GM18907 (cell line): Measurements from ENCODE around the gene COL26A1.
"Not testable (repeated sequence)": the region's sequence is repeated elsewhere in the genome, so short reads cannot be mapped to it uniquely, and the experiment has no call there.

Experiments
- ATAC-seq: cut with Tn5 transposase; IDR thresholded peaks from one replicate; pipeline ENCODE4 v1.9.1; 2021; ENCODE audit warnings: mild to moderate bottlenecking, moderate library complexity; ENCODE audit not compliant: unreplicated experiment

Gene COL26A1

DNA sequence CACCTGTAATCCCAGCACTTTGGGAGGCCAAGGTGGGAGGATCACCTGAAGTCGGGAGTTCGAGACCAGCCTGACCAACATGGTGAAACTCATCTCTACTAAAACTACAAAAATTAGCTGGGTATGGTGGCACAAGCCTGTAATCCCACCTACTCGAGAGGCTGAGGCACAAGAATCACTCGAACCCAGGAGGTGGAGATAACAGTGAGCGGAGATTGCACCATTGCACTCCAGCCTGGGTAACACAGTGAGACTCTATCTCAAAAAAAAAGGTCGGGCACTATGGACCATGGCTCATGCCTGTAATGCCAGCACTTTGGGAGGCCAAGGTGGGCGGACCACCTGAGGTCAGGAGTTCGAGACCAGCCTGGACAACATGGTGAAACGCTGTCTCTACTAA is 127.8 kb downstream of the COL26A1 start:
- ATAC-seq: not testable (repeated sequence)

DNA sequence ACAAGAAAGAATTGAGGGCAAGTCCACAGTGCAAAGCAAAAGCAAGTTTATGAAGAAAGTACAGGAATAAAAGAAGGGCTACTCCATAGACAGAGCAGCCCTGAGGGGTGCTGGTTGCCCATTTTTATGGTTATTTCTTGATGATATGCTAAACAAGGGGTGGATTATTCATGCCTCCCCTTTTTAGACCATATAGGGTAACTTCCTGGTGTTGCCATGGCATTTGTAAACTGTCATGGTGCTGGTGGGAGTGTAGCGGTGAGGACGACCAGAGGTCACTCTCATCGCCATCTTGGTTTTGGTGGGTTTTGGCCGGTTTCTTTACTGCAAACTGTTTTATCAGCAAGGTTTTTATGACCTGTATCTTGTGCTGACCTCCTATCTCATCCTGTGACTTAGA is 128.8 kb downstream of the COL26A1 start:
- ATAC-seq: not testable (repeated sequence)

DNA sequence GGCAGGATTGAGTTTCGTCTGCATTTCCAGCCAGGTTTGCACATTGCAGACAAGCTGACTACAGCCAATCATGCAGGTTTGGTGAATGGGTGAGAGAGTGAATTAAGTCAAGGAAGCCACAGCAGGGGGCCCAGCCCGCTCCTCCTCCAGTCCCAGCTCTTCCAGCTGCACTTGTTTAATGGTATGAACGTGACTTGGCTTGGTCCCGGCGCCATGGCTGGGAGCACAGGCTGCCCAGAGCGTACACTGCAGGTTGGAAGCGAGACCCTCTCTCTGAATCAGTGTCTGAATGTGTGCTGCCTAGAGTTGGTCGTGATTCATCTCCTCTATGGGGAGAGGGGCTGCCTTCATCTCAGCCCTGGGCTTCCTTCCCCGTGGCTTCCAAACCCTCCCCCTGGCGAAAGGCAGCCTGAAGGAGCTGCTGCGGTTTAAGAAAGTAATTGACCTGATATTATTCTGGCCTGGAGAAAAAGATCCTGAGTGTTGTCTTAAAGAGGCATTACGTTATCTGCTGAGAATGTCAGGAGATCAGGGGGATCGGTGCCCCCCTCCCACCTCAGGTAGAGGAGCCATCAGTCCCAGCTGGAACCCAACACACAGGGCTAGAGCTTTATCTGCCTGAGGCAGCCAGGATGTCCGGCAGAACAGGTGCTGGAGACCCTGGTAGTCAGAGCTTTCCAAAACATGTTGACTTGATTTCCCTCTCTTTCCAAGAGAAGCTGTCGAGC is 132.1 kb downstream of the COL26A1 start:
- ATAC-seq: no peak

DNA sequence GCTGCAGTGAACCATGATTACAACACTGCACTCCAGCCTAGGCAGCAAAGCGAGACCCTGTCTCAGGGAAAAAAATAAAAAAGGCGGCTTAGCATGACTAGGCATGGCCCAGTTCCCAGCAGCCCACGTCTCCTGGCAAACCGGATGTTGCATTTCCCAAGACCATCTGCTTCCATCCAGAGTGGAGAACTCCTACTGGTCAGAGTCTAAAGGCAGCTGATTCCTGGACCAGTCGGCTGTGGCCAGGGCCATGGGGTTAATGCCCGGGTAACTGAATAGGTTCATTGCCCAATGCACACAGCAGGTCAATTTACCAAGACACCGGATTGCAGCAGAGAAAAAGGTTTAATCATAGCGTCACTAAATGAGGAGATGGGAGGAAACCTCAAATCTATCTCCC is 133.3 kb downstream of the COL26A1 start:
- no peak for ATAC-seq

DNA sequence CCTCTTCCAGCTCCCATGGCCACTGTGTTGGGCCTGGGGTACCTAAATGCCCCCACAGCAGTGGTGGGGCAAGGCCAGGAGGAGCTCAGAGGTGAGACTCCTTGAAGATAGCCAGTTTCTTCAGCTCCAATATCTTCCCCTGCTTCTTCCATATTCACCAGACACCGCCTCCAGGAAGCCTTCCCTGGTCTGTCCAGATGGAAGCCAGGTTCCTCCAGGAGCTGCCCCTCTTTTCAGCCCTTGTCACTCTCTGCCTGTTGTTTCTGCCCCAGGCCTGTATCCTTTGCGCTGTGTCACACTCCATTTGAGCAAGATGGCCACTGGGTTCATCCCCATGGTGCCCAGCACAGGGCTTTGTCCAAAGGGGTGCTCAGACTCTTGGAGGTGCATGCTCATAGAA is 138.7 kb downstream of the COL26A1 start:
- no peak for ATAC-seq

DNA sequence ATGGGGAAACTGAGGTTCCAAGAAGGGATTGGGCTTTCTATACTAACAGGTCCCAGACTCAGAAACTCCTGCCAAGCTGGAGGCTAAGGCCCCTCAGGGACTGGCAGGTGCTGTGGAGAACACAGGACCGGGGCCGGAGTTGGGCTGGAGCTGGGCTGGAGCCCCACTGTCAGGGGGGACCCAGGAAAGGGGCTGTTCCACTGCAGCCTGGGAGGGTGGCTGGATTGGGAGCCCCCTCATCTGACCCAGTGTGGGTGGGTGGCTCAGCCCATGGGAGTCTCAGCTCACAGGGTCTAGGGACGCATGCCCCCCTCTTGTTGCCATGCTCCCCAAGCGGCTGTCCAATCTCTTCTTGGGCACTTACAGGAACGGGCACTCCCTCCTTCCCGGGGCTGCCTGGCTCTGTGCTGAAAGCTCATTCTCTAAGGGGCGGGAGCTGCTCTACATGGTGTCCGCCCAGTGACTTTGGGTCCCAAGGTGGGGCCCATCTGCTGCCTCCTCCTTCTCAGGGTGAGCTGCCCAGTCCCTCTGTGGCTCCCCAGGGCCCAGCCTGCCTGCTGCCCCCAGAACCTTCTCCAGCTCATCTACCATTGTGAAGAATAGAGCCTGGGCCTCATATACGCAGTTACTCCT is 139.9 kb downstream of the COL26A1 start:
- ATAC-seq: no peak

DNA sequence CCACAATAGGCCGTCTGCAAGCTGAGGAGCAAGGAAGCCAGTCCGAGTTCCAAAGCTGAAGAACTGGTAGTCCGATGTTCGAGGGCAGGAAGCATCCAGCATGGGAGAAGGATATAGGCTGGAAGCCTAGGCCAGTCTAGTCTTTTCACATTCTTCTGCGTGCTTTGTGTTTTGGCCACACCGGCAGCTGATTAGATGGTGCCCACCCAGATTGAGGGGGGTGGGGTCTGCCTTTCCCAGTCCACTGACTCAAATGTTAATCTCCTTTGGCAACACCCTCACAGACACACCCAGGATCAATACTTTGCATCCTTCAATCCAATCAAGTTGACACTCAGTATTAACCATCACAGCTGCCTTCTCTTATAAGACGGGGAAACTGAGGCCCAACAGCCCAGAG is 142.8 kb downstream of the COL26A1 start:
- ATAC-seq: not testable (repeated sequence)

DNA sequence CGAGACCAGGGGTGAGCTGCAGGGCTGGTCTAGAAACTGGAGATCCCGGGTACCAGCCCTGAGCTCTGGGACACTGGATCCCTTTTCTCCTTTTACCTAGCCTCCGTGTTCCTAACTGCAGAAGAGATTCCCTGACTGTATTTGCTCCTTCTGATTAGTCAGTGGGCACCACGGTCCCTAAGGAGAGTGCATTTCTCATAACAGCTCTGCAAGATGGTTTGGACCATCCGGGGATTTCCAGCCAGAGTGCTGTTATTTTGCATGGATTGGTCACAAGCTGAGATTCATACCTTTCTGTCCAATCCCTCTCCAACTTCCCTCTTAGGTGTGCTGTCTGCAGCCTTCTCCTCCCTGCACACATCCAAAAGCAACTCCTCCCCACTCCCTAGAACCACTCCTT is 143.9 kb downstream of the COL26A1 start:
- ATAC-seq: no peak

DNA sequence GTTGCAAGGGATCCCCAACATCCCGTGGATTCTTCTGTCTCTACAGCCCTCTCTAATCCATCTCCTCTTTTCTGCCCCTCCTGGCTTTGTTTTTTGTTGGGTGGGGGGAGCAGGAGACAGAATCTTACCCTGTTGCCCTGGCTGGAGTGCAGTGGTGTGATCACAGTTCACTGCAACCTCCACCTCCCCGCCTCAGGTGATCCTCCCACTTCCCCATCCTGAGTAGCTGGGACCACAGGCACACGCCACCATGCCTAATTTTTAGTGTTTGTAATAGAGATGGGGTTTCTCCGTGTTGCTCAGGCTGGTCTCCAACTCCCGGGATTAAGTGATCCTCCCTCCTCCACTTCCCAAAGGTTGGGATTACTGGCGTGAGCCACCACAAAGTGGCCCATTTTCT is 144.7 kb downstream of the COL26A1 start:
- no peak for ATAC-seq

DNA sequence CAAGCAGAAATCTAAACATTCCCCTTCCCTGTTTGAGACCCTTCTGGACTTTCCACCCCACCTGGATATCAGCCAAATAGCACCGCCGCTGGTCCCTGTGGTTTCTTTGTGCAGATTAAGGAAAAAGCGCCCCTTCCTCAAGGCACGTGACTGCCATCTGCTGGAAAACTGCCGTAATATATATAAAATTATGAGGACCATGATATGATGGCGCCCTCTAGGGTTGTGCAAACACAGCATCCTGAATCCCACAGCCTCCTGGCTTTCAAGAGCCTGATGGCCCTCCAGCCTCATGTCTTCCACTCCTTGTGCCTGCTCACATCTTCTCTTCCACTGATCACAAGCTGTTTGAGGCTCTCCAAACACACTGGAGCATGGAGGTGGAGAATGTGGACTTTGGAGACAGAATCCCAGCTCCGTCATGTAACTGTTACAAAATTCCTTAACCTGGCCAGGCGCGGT is 145.1 kb downstream of the COL26A1 start:
- ATAC-seq: no peak

DNA sequence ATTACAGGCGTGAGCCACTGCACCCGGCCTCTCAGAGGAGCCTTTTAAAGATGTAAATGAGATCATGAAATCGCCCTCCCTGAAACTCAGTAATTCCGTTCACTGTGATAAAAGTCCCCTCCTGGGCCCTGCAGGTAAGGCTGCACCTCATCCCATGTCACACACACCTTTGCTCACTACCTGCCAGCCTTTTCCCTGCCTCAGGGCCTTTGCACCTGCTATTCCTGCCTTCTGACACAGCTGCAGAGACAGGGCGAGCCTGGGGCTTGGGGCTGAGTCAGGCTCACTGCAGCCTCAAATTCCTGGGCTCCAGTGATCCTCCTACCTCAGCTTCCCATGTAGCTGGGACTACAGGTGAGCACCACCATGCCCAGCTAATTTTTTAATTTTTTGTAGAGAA is 147.6 kb downstream of the COL26A1 start:
- ATAC-seq: no peak

DNA sequence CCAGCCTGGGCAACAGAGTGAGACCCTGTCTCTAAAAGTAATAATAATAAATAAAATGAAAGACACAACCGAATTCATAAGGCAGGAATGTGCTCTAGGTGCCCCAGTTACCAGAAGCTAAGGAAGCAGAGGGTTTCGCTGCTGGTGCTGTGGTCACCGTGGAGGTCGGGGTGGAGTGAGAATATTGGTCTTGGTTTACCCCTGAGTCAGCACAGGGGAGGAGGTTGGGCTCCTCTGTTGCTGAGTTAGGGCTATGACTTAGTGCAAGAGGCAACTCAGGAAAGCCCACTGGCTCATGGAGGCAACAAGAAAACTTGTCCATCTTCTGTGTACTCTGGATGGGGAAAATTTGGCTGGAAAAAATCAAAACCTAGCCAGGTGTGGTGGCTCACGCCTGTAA is 149.3 kb downstream of the COL26A1 start:
- ATAC-seq: no peak

DNA sequence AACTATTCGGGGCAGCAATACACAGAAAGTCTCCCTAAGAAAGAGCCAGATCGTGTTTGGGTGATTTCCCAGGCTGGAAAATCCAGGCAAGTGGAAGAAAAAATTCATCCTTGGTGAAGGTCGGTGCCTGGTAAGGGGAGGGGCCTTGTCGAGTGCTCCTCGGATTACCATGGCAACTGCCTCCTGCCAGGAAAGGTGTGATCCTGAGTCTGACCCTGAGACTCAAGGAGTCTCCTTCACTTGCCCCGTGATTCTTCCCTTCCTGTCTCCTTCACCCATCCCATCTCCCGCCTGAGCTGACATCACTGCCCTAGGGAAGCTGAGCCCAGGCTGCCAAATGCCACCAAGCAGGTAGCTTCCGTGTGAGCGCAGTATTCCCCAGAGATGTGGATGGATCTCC is 154.2 kb downstream of the COL26A1 start:
- no peak for ATAC-seq

DNA sequence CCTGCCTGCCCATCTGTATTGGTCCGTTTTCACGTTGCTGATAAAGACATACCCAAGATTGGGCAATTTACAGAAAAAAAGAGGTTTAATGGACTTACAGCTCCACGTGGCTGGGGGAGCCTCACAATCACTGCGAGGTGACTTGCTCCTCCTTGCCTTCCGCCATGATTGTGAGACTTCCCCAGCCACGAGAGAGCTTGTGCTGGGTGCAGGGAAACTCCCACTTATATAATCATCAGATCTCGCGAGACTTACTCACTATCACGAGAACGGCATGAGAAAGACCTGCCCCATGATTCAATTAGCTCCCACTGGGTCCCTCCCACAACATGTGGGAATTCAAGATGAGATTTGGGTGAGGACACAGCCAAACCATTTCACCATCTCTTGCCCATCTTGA is 154.6 kb downstream of the COL26A1 start:
- ATAC-seq: no peak

DNA sequence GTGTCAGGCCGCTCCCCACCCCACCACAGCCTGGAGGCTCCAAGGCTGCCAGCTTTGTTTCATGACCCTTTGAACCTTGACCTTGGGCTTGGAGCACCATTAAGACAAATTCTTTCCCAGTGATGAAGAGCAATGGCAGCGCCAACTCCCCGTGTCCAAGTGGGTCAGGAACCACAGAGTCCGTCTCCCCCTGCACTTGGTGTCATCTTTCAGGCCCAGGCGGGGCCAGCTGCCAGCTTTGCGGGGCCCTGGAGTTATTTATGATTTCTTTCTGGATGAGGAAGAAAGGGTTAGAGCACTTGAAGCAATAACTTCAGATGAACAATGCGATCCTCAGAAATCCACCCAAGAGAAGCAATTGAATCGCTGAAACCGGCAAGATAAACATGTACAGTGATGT is 155.7 kb downstream of the COL26A1 start:
- no peak for ATAC-seq

DNA sequence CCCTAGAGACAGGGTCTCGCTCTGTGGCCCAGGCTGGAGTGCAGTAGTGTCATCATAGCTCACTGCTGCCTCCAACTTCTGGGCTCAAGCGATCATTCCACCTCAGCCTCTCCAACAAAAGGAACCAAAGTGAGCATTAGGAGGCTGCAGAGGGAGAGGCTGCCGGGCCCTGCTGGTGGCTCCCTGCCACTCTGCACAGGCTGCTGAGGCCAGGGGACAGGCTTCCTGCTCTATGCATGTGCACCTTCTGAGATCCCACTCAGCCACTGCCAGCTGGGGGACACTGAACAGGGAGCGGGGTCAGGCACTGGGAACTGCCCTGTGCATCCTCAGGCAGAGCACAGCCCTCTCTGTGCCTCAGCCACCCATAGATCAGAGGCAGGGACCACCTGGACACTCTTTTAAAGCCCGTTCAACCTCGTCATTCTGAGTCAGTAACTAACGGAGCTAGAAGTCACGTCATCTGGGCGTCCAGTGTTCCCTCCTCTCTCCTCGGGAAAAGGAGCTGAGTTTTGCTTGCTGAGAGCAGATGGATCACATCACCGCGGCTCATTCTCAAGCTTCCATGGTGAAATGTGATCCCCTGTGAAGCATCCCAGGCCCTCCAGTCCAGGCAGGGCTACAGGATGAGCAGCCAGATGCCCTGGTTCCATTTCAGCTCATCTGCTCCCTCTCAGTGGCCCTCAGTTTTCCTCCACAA is 156.8 kb downstream of the COL26A1 start:
- ATAC-seq: no peak

DNA sequence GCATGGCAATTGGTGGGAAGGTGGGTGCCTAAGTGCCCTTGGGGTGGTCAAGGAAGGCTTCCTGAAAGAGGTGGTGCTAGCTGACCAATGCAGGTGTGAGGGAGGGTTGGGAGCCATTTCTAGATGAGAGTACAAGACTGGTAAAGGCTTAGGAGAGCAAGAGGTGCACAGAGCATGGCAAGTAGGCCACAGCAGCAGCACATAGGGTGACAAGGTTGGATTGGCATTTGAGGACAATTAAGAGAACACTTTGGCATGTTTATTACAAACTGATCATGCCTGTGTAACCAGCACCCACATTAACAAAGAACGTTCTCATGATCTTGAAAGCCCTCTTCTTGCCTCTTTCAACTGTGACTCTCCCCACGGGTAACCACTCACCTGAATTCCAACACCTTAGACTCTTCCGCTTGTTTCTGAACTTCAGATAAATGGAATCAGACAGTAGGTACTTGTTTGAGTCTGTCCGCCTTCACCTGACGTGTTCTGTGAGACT is 158.8 kb downstream of the COL26A1 start:
- no peak for ATAC-seq

DNA sequence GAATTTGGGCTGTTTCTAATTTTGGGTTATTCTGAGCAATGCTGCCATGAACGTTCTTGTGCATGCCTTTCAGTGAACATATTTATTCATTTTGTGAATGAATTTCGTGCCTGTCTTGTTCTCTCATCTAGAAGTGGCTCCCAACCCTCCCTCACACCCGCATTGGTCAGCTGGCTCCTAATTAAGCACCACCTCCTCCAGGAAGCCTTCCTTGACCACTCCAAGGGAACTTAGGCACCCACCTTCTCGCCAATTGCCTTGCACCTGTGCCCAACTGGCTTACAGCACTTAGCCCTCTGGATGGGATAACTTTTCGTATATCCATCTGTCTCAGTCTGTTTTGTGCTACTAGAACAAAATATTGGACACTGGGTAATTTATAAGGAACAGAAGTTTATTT is 159.3 kb downstream of the COL26A1 start:
- ATAC-seq: no peak

DNA sequence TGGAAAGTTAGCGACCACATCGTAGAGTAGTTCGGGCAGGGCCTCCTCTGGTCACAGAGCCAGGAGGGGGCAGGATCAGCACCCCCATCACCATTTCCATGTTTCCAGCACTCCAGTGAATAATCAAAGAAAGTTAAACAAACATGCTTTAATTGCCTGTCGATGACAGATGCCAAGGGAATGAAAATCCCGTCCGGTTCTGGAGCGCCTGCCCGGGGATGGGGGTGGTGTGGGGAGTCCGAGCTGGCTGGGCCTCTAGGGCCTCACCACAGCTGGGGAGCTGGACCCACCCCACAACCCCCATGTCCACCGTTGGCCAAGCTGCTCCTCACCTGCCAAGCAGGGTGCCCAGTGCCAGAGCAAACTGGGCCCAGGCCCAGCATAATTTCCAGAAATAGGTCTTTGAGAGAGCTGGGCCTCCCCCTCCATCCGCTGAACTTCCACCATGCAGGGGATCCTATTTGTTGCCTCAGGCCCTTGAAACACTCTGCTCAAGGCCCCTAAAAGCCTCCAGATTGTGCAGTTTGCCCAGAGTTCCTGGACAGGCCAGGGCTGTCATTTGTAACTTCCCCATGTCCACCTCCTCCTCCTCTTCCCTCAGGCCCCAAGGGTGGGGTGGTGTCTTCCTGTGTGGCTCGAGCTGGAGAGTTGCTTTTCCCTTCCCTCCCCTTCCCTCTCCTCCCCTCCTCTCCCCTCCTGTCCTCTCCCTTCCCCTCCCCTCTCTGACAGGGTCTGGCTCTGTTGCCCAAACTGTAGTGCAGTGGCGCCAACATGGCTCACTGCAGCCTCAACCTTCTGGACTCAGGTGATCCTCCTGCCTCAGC is 165.4 kb downstream of the COL26A1 start:
- ATAC-seq: no peak

DNA sequence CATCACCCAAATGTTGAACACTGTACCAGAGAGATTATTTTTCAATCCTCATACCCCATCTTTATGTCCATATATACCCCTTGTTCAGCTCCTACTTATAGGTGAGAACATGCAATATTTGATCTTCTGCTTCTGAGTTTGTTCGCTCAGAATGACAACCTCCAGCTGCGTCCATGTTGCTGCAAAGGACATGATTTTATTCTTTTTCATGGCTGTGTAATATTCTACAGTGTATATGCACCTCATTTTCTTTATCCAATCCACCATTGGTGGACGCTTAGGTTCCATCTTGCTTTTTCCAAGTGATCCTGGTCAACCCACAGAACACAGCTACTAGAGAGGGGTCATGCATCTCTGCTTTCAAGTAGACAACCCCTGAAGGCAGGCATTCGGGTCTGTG is 166.9 kb downstream of the COL26A1 start:
- no peak for ATAC-seq

DNA sequence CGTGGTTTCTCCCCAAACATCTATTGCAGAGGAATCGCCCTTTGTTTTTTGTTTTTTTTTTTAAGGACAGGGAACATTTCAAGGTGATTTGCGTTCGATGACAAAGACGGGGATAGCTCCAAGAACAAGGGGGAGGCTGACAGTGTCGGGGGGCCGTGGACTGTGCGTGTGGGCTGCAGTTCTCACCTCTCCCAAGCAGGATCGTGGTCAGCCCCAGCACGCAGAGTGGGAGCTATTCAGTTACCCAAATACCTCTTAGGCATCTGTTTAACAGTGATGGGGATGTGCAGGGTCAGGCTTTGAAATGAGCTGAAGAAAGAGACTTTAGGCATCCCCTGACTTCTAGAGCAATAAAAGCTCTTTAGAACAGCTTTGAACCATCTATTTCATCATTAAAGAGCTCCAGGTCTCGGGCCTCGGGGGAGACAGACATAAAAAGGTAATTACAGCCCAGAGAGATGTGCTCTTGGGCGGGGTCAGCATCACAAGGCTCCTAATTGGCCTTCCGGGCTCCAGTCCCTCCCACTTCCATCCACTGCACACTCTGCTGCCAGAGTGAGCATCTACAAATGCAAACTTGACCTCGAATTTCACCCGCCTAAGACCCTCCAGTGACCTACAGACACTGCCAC is 169.2 kb downstream of the COL26A1 start:
- ATAC-seq: no peak
